ENCODE data around the gene LSM5.
"Not testable (repeated sequence)": the region's sequence is repeated elsewhere in the genome, so short reads cannot be mapped to it uniquely, and the experiment has no call there.

Gene LSM5

GRCh38 chr7:32506266-32507054 lies 16.3 kb upstream of the LSM5 start:
- DNase-seq (ENCODE audit: low read depth), result no peak

DNA sequence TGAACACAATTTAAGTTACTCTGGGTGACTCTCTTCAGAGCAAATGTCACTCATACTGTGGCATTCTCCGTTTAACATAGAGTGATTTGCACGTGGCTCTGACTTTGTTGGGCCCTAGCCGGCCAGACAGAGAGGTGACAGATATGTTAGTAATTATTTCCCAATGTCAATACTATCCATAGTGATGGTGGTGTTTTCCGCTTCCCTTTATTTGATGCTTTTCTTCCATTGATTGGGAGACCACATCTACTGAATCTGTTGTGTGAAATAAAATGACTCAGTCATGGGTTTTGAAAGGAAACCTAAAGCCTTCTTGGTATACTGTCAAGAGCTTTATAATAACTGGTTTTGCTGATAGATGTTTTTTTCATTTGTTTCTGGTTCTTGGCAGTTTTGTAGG lies 12.5 kb upstream of the LSM5 start:
- DNase-seq (ENCODE audit: low read depth), result no peak

- DNase-seq (ENCODE audit: low read depth), result no peak
Measured at GRCh38 chr7:32501522-32501921, 11.3 kb upstream of the LSM5 start.

DNA sequence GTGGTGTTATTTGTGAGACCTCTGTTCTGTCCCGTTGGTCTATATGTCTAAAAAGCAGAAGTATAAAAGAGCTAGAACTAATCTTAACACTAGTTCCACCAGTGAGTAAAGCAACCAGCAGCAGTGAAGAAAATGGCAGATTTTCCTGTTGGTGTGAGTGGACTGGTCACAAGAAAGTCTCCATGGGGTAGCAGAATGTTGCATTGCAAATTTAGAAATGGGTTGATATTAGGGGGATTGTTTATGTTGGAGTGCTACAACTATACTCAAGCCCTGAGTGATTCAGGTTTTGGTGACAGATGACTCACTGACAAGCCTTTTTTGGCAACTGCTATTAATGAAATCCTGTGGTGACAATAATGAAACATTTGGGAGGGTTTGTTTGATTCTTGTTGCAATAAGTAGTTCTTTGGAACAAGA lies 10.8 kb upstream of the LSM5 start:
- DNase-seq (ENCODE audit: low read depth), result no peak

GRCh38 chr7:32500216-32500615 lies 10.0 kb upstream of the LSM5 start:
- DNase-seq (ENCODE audit: low read depth), result not testable (repeated sequence)

GRCh38 chr7:32499755-32500154 lies 9.6 kb upstream of the LSM5 start:
- DNase-seq (ENCODE audit: low read depth), result not testable (repeated sequence)

DNA sequence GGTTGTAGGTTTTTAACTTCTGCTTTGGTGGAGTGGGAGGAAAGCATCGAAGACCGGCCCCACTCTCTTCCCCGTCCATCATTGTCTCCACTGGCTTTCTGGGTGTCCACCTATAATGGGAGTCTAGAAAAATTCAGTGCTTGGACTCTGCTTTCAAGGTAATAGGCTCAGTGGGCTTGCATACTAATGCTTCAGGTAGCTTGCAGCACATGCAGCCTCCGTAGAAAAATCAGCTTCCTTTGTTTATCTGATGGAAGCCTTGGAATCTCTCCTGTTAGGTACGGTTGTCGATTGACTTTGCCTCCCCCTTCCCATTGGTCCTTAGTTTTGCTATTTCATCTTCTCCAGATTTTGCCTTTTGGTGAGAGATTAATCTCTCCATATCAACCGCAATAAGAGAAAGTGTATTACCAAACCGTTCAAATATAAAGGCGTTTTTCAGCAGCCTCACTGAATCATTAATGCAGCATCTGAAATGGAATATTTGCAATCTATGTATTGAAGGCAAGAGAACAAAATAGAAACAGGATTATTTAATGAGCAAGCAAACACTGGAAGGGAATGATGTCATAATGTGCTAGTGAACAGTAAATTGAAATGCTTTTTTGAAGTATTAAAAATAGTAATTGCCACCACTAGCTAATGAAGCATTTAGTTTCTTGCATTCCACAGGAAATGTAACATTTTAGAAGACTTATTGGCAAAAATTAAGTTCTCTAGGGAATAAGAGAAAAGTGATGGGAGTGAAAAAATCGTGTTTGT lies 6.1 kb upstream of the LSM5 start:
- no peak for DNase-seq (ENCODE audit: low read depth)

- DNase-seq (ENCODE audit: low read depth), result peak; percentile 99
Measured at GRCh38 chr7:32495298-32496051, 5.3 kb upstream of the LSM5 start, which contains the start of gene AVL9. TSS of gene AVL9 (plus strand) at chr7:32495489. CDS start at chr7:32495710, 221 bp downstream.

GRCh38 chr7:32494946-32495297 lies 4.7 kb upstream of the LSM5 start:
- no peak for DNase-seq (ENCODE audit: low read depth)

DNA sequence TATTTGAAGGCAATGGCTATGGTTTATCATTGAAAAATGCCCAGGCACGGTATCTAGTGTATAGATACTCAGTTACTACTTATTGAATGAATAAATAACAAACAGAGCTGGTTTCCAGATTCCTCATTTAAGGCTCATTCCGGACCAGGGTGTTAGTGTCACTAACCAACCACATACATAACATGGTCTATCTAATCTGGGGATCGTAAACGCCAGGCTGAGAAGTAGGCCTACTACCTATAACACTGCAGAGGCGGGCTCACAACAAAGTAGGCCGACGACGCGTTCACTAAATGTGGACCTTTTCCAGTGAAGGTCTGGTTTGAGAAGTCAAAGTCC lies 423 bp downstream of the LSM5 start:
- no peak for DNase-seq (ENCODE audit: low read depth)

GRCh38 chr7:32481921-32482320 lies 8.3 kb downstream of the LSM5 start:
- DNase-seq (ENCODE audit: low read depth), result no peak

- DNase-seq (ENCODE audit: low read depth), result no peak
Measured at GRCh38 chr7:32481176-32481575, 9.0 kb downstream of the LSM5 start.

DNA sequence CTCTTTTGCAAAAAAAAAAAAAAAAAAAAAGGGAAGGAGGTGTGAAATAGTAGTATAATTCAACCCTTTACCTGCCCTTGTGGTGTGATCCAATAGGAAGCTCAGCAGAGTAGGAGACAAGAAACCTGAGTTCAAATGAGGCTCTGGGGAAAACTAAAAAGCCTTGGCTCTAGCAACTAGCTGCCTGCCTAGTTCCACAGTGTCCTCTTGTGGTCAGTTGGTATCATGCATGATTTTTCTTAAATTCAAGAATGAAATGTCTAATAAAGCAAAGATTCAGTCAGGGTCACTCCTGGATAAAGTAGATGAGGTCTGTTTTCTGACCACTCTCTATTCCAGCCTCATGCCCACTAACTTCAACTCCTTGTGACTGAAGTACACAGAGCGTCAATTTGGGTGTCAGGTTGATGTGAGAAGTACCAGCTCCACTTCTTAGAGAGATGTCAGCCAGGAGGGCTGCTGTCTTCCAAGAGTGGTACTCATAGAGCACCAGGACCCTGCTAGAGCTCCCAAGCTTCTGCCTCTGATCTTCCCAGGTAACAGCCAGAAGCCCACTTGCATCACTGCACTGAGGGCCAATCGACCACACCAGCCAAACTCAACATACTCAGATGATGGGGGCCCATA lies 10.5 kb downstream of the LSM5 start:
- no peak for DNase-seq (ENCODE audit: low read depth)

DNA sequence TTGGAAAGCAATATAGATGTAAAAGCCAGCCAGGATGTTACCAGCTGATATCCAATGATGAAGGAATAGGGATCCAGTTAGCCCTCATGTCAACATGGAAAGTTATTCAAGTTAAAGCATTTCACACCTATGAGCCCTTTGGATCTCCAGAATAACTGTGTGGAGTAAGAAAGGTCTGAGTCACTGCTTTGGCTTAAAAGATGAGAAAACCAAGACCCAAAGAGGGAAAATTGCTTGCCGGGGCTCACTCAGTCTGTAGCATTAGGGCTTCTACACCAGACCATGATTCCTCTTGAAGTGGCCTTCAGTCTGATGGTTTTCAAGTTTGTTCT lies 12.6 kb downstream of the LSM5 start:
- no peak for DNase-seq (ENCODE audit: low read depth)

- DNase-seq (ENCODE audit: low read depth), result no peak
Measured at GRCh38 chr7:32476816-32477648, 13.1 kb downstream of the LSM5 start.

DNA sequence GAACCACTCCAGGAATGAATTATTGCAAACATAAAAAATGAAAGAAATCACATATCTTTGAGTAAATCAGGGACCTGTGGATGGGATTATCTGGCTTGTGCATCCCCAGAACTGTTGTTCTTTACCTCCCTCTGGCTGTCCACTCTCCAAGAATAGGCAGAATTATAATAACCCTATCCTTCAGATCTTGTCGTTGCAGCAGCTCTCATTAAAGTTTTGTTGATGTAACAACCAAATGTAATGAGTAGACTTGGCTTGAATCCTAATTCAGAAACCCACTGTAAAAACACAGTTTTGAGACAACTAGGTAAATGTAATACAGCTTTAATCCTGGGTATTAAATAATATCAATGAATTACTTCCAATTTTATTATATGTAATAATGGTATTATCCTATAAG lies 16.2 kb downstream of the LSM5 start:
- no peak for DNase-seq (ENCODE audit: low read depth)

DNA sequence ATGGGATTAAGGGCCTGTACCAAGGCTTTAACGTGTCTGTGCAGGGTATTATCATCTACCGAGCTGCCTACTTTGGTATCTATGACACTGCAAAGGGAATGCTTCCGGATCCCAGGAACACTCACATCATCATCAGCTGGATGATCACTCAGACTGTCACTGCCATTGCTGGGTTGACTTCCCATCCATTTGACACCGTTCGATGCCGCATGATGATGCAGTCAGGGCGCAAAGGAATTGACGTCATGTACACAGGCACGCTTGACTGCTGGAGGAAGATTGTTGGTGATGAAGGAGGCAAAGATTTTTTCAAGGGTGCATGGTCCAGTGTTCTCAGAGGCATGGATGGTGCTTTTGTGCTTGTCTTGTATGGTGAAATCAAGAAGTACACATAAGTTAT lies 18.2 kb downstream of the LSM5 start:
- no peak for DNase-seq (ENCODE audit: low read depth)

DNA sequence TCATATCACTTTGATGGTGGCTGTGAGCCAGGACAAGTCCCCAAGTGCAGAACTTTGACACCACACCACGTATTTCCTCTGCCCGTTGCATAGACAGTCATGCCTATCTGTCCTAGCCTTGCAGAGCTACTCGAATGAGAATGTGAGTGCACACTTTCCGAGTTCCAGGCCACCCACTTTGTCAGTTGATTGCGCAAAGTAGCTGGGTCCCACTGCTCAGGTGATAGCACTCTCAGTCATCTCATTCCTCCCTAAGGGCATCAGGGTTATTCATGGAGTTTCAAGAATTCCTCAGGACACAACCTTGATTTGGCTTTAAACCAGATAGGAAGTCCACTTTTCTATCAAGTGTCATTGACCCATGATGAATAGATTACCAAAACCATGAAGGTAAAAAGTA lies 19.3 kb downstream of the LSM5 start:
- no peak for DNase-seq (ENCODE audit: low read depth)

GRCh38 chr7:32470004-32470403 lies 20.2 kb downstream of the LSM5 start:
- DNase-seq (ENCODE audit: low read depth), result not testable (repeated sequence)

- DNase-seq (ENCODE audit: low read depth), result not testable (repeated sequence)
Measured at GRCh38 chr7:32464641-32465416, 25.4 kb downstream of the LSM5 start.

DNA sequence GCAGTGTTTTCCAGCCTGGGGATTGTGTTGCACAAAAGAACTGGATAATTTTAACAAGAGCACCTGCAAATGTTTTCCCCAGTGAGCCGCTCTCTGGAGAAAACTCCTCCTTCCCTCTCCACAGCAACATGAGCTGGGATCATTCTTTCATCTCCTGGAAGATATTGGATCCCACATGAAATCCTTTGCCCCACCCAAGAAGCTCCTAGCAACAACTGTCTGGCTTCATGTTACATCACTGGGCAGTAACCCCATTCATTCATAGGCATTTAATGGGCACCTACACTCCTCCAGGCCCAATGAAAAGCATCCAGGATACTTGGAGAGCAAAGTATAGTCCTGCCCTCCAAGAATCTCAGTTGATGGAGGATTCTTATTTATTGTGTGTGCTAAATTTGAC lies 27.2 kb downstream of the LSM5 start:
- DNase-seq (ENCODE audit: low read depth), result no peak

Data from activated gamma-delta T cell treated with anti-CD3 and anti-CD28 coated beads, Interleukin-2, amount 50 U/mL, for 16 hours (primary cell).